ENCODE results near the gene KAT7. TPM values are rescaled to one million over a fixed set of nuclear protein-coding genes. Genes with fewer than 3 reads are reported as not detected.

The KAT7 gene
- total and polyA plus RNA-seq, 2 of the 8 experiments (the other 6 are each of a cell fraction or from before 2014, with no cell fraction given): 90.9 to 139 TPM

DNA sequence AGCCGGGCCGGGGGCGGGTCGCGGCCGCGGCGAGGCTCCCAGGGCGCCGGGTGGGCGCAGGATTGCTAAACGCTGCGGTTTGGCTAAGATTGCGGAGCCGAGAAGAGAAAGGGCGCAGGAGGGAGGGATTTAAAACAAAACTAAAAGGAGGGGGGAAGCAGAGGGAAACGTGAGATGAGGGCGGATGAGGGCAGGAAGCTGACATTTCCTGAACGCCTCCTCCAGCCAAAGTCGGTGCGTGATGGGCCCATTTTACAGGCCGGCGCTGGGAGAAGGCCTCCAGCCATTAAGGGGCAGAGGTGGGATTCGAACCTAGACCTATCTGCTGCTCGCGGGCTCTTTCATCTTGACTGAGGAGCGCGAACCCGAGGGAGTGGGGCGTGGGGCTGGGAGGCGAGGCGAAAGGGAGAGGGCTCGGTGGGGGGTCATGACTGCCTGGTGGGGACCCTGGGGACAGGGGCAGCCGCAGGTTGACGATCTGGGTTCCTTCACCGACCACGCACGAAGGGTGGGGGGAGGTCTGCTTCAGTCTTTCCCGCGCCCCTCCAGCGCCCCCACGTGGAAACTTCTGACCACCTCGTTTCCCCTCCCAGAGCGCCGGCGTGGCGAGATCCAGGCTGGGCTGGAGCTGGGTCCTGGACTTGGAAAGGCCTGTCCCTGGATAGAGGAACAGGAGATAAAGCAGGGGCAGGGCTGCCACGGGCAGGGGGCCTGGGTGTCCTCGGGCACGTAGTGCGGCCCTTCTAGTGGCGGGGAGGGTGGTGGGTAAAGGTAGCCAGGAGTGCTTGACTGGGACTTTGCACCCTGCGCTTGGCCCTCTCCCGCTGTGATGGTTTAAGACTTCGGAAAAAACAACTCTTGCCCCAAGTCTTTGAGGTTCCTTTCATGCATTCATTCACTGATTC is 63.2 kb downstream of the KAT7 start (continued):
- TF ChIP-seq, protein P1, sequence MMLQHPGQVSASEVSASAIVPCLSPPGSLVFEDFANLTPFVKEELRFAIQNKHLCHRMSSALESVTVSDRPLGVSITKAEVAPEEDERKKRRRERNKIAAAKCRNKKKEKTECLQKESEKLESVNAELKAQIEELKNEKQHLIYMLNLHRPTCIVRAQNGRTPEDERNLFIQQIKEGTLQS (IDR thresholded peaks at IDR 0.05; ENCODE audit: insufficient read depth, low read depth, low read length): no peak
- TF ChIP-seq CTBP2 (IDR thresholded peaks at IDR 0.05; ENCODE audit: borderline replicate concordance, insufficient read depth, insufficient read length, low read length): no peak
- TF ChIP-seq CBX5 (IDR thresholded peaks at IDR 0.05; ENCODE audit: low read depth, low read length): no peak
- TF ChIP-seq SP1 (IDR thresholded peaks at IDR 0.05; ENCODE audit: low read depth, low read length): no peak
- peak; percentile 63 to 80 for TF ChIP-seq RAD21 (IDR thresholded peaks at IDR 0.05 in 1 of 2, conservative IDR thresholded peaks at IDR 0.05 in 1 of 2; ENCODE audit: low read depth in 2 of 2, low read length in 2 of 2)
- TF ChIP-seq SIRT6 (IDR thresholded peaks at IDR 0.05; ENCODE audit: low read length): no peak
- no peak for TF ChIP-seq JUN (IDR thresholded peaks at IDR 0.05; ENCODE audit: low read depth, low read length)
- no peak for TF ChIP-seq EGR1 (IDR thresholded peaks at IDR 0.05; ENCODE audit: borderline replicate concordance, low read depth, low read length)
- TF ChIP-seq SIX5 (IDR thresholded peaks at IDR 0.05; ENCODE audit: low read depth, low read length): no peak
- TF ChIP-seq, protein P2, sequence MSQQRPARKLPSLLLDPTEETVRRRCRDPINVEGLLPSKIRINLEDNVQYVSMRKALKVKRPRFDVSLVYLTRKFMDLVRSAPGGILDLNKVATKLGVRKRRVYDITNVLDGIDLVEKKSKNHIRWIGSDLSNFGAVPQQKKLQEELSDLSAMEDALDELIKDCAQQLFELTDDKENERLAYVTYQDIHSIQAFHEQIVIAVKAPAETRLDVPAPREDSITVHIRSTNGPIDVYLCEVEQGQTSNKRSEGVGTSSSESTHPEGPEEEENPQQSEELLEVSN (IDR thresholded peaks at IDR 0.05): 0 out of 2 replicates have a peak, but pooled peaks have one; percentile 33
- 0 out of 2 replicates have a peak, but pooled peaks have one; percentile 45 for TF ChIP-seq POLR2AphosphoS5 (IDR thresholded peaks at IDR 0.05; ENCODE audit: low read depth, low read length)
- peak; percentile 11; the same call in 1 of the 2 replicates for TF ChIP-seq CREB1 (IDR thresholded peaks at IDR 0.05)
- no peak for TF ChIP-seq TEAD4 (IDR thresholded peaks at IDR 0.05; ENCODE audit: low read depth, low read length)
- no peak for TF ChIP-seq BCL11A (IDR thresholded peaks at IDR 0.05; ENCODE audit: low read depth in 2 of 2, low read length in 2 of 2)
- no peak for TF ChIP-seq KDM5A (IDR thresholded peaks at IDR 0.05; ENCODE audit: low read length)
- no peak for TF ChIP-seq EP300 (IDR thresholded peaks at IDR 0.05; ENCODE audit: borderline replicate concordance in 1 of 2, low read depth in 2 of 2, low read length in 2 of 2)
- no peak for TF ChIP-seq TCF12 (IDR thresholded peaks at IDR 0.05; ENCODE audit: low read depth, low read length)
- TF ChIP-seq SAP30 (IDR thresholded peaks at IDR 0.05; ENCODE audit: insufficient read depth, insufficient replicate concordance, low read length): no peak
- no peak for TF ChIP-seq NRF1 (IDR thresholded peaks at IDR 0.05; ENCODE audit: low read depth, low read length)
- TF ChIP-seq POU5F1 (IDR thresholded peaks at IDR 0.05; ENCODE audit: low read depth, low read length): no peak
- no peak for TF ChIP-seq TAF7 (optimal IDR thresholded peaks at IDR 0.05; ENCODE audit: borderline replicate concordance, low read depth, low read length)
- TF ChIP-seq NANOG (IDR thresholded peaks at IDR 0.05; ENCODE audit: insufficient read depth, low read depth, low read length, poor library complexity, severe bottlenecking): no peak
- no peak; the same call in 1 of the 2 replicates for TF ChIP-seq BACH1 (IDR thresholded peaks at IDR 0.05; ENCODE audit: low read length)

Measured in H1 (cell line).